ENCODE results near the gene CSNK1E.

- TF ChIP-seq, protein P1, sequence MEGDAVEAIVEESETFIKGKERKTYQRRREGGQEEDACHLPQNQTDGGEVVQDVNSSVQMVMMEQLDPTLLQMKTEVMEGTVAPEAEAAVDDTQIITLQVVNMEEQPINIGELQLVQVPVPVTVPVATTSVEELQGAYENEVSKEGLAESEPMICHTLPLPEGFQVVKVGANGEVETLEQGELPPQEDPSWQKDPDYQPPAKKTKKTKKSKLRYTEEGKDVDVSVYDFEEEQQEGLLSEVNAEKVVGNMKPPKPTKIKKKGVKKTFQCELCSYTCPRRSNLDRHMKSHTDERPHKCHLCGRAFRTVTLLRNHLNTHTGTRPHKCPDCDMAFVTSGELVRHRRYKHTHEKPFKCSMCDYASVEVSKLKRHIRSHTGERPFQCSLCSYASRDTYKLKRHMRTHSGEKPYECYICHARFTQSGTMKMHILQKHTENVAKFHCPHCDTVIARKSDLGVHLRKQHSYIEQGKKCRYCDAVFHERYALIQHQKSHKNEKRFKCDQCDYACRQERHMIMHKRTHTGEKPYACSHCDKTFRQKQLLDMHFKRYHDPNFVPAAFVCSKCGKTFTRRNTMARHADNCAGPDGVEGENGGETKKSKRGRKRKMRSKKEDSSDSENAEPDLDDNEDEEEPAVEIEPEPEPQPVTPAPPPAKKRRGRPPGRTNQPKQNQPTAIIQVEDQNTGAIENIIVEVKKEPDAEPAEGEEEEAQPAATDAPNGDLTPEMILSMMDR (IDR thresholded peaks at IDR 0.05), result no peak
- TF ChIP-seq EZH2 (IDR thresholded peaks at IDR 0.05), result no peak
- no peak for TF ChIP-seq EZH2phosphoT487 (IDR thresholded peaks at IDR 0.05)
Measured at GRCh38 chr22:38247713-38248112, 69.5 kb downstream of the CSNK1E start.

Measured in neural progenitor cell (in vitro differentiated cells).